ENCODE measurements around the gene ZNF772.
"Not testable (repeated sequence)": the region's sequence is repeated elsewhere in the genome, so short reads cannot be mapped to it uniquely, and the experiment has no call there.

Gene ZNF772

GRCh38 chr19:57477191-57478008, at the start of gene ZNF772:
Gene ZNF772, minus strand, starts transcription at chr19:57477566. Its CDS starts 257 bp downstream, at chr19:57477309.
- DNase-seq (ENCODE audit: extremely low read depth, low read depth): peak; percentile 85
- H3K4me3 ChIP-seq (replicated peaks; ENCODE audit: low read depth, low read length): peak within 1 kb of the TSS; percentile 55
- TF ChIP-seq CTCF (IDR thresholded peaks at IDR 0.05; ENCODE audit: low read depth, low read length, missing control alignments): peak; percentile 46

- not testable (repeated sequence) for H3K4me3 ChIP-seq (replicated peaks; ENCODE audit: low read depth, low read length); DNase-seq (ENCODE audit: extremely low read depth, low read depth)
These were observed 40.7 kb upstream of the ZNF772 start for GRCh38 chr19:57518021-57518420.

GRCh38 chr19:57515255-57515654, 37.9 kb upstream of the ZNF772 start:
- TF ChIP-seq CTCF (IDR thresholded peaks at IDR 0.05; ENCODE audit: low read depth, low read length, missing control alignments): no peak
- H3K4me3 ChIP-seq (replicated peaks; ENCODE audit: low read depth, low read length): no peak overlapping the region

GRCh38 chr19:57512845-57513244, 35.5 kb upstream of the ZNF772 start:
- no peak overlapping the region for H3K4me3 ChIP-seq (replicated peaks; ENCODE audit: low read depth, low read length)
- DNase-seq (ENCODE audit: extremely low read depth, low read depth): no peak
- TF ChIP-seq CTCF (IDR thresholded peaks at IDR 0.05; ENCODE audit: low read depth, low read length, missing control alignments): no peak

More at GRCh38 chr19:57515255-57515654, 37.9 kb upstream of the ZNF772 start:
- DNase-seq (ENCODE audit: extremely low read depth, low read depth): no peak

GRCh38 chr19:57511484-57511883, 34.1 kb upstream of the ZNF772 start:
- no peak overlapping the region for H3K4me3 ChIP-seq (replicated peaks; ENCODE audit: low read depth, low read length)
- no peak for TF ChIP-seq CTCF (IDR thresholded peaks at IDR 0.05; ENCODE audit: low read depth, low read length, missing control alignments)

GRCh38 chr19:57506163-57506562, 28.8 kb upstream of the ZNF772 start:
- no peak for DNase-seq (ENCODE audit: extremely low read depth, low read depth)
- TF ChIP-seq CTCF (IDR thresholded peaks at IDR 0.05; ENCODE audit: low read depth, low read length, missing control alignments): no peak
- H3K4me3 ChIP-seq (replicated peaks; ENCODE audit: low read depth, low read length): no peak overlapping the region

More at GRCh38 chr19:57511484-57511883, 34.1 kb upstream of the ZNF772 start:
- DNase-seq (ENCODE audit: extremely low read depth, low read depth): no peak

GRCh38 chr19:57500400-57500799, 23.0 kb upstream of the ZNF772 start:
- H3K4me3 ChIP-seq (replicated peaks; ENCODE audit: low read depth, low read length): peak overlapping the region; percentile 60
- DNase-seq (ENCODE audit: extremely low read depth, low read depth): not testable (repeated sequence)

- peak within 1 kb of the TSS; percentile 60 for H3K4me3 ChIP-seq (replicated peaks; ENCODE audit: low read depth, low read length)
- DNase-seq (ENCODE audit: extremely low read depth, low read depth): peak; percentile 89
These were observed 22.5 kb upstream of the ZNF772 start, which contains the start of gene ZNF773 for GRCh38 chr19:57499680-57500395. Gene ZNF773, plus strand, starts transcription at chr19:57499938. Its CDS starts 143 bp downstream, at chr19:57500081.

- not testable (repeated sequence) for H3K4me3 ChIP-seq (replicated peaks; ENCODE audit: low read depth, low read length); DNase-seq (ENCODE audit: extremely low read depth, low read depth)
These were observed 21.9 kb upstream of the ZNF772 start for GRCh38 chr19:57499332-57499679.

GRCh38 chr19:57488299-57488644, 10.9 kb upstream of the ZNF772 start:
- DNase-seq (ENCODE audit: extremely low read depth, low read depth): not testable (repeated sequence)
- H3K4me3 ChIP-seq (replicated peaks; ENCODE audit: low read depth, low read length): peak overlapping the region; percentile 77

GRCh38 chr19:57487477-57488298, 10.3 kb upstream of the ZNF772 start, which contains the start of gene ZNF419:
Gene ZNF419, plus strand, starts transcription at chr19:57487750. Its CDS starts 201 bp downstream, at chr19:57487951.
- H3K4me3 ChIP-seq (replicated peaks; ENCODE audit: low read depth, low read length): peak within 1 kb of the TSS; percentile 77
- peak; percentile 56 for DNase-seq (ENCODE audit: extremely low read depth, low read depth)

All from HFF-Myc (cell line).